ENCODE data around the gene RRAS2. TPM values are rescaled to one million over a fixed set of nuclear protein-coding genes. Genes with fewer than 3 reads are reported as not detected.

RRAS2 gene
- total and polyA plus RNA-seq, 8 donors = 9.0 to 21.8 (median 14.8) TPM

DNA sequence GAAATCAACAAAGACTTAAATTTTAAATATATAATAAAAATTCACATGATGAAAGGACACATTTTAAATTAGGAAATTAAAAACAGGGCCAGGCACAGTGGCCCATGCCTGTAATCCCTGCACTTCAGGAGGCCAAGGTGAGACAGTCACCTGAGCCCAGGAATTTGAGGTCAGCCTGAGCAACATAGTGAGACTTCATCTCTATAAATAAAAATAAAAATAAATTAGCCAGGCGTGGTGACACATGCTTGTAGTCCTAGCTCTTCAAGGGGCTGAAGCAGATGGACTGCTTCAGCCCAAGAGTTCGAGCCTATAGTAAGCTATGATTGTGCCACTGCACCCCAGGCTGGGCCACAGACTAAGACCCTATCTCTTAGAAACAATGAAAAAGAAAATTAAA is 29.3 kb downstream of the RRAS2 start:
- Histone ChIP-seq H3K4me1 (no peaks in the 10 kb centered on the region), H3K27ac (no peak overlapping the region), H3K36me3 (no peaks in the 10 kb centered on the region), H3K4me3 (no peak overlapping the region), H3K9me3 (no peaks in the 10 kb centered on the region), H3K27me3 (no peaks in the 10 kb centered on the region)
- TF ChIP-seq, protein P1, sequence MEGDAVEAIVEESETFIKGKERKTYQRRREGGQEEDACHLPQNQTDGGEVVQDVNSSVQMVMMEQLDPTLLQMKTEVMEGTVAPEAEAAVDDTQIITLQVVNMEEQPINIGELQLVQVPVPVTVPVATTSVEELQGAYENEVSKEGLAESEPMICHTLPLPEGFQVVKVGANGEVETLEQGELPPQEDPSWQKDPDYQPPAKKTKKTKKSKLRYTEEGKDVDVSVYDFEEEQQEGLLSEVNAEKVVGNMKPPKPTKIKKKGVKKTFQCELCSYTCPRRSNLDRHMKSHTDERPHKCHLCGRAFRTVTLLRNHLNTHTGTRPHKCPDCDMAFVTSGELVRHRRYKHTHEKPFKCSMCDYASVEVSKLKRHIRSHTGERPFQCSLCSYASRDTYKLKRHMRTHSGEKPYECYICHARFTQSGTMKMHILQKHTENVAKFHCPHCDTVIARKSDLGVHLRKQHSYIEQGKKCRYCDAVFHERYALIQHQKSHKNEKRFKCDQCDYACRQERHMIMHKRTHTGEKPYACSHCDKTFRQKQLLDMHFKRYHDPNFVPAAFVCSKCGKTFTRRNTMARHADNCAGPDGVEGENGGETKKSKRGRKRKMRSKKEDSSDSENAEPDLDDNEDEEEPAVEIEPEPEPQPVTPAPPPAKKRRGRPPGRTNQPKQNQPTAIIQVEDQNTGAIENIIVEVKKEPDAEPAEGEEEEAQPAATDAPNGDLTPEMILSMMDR (IDR thresholded peaks at IDR 0.05) = no peak
- intact Hi-C loops (cut with DNase I) = no loop called here
- DNase-seq = no peak
- no peak for ATAC-seq
- 81 to 92% methylated on average over 2 of the region's 2 CpGs for WGBS, 2 donors
- no peak for FAIRE-seq

DNA sequence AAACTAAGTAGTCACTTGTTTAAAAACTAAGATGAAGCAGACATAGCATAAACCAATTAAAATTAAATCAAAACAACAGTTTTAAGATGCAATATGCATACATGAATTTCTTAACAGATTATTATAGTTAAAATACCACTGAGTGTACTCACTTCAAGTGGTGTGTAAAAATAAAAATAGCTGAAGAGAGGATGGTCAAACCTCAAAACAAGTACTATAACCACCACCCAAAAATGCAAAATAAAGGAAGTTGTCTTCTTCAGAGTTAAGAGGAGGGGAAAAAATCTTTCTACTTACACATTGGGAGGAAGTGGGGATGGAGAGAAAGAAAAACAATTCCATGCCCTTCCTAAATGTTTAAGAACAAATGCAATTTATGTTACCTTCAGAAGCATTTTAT is 31.9 kb downstream of the RRAS2 start:
- H3K36me3 ChIP-seq = no peaks in the 10 kb centered on the region
- no peaks in the 10 kb centered on the region for H3K27me3 ChIP-seq
- intact Hi-C loops (cut with DNase I) = no loop called here
- no peak overlapping the region for H3K4me3 ChIP-seq
- ATAC-seq (no peak), DNase-seq (no peak), FAIRE-seq (no peak)
- H3K4me1 ChIP-seq = no peaks in the 10 kb centered on the region
- H3K9me3 ChIP-seq = no peaks in the 10 kb centered on the region
- TF ChIP-seq, protein P1 (IDR thresholded peaks at IDR 0.05) = no peak
- H3K27ac ChIP-seq = no peak overlapping the region

DNA sequence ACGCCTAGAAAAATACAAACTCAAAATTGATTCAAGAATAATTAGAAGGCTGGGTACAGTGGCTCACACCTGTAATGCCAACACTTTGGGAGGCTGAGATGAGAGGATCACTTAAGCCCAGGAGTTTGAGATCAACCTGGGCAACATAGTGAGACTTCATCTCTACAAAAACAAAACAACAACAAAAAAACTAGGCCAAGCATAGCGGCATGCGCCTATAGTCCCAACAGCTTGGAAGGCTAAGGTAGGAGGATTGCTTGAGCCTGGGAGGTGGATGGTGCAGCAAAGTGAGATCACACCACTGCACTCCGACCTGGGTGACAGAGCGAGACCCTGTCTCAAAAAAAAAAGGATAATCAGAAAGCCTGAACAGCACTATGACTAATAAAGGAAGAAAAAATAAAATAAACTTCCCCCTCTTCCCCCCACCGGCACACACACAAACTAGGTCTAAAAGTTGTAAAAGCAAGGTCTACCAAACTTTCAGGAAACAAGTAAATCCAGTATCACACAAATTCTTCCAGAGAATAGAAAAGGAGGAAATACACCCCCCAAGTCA is 35.8 kb downstream of the RRAS2 start:
- no peak for FAIRE-seq
- H3K36me3 ChIP-seq = no peaks in the 10 kb centered on the region
- WGBS, 2 donors = 93 to 96% methylated on average over 6 of the region's 6 CpGs
- TF ChIP-seq, protein P1 (IDR thresholded peaks at IDR 0.05) = no peak
- H3K4me1 ChIP-seq = peaks cover 0 to 6% (median 6%) of the 10 kb centered on the region in 3 donors
- no peaks in the 10 kb centered on the region for H3K9me3 ChIP-seq
- H3K27me3 ChIP-seq = no peaks in the 10 kb centered on the region
- no peak overlapping the region for H3K4me3 ChIP-seq
- no peak for DNase-seq
- intact Hi-C loops (cut with DNase I) = no loop called here
- no peak for ATAC-seq
- no peak overlapping the region for H3K27ac ChIP-seq

DNA sequence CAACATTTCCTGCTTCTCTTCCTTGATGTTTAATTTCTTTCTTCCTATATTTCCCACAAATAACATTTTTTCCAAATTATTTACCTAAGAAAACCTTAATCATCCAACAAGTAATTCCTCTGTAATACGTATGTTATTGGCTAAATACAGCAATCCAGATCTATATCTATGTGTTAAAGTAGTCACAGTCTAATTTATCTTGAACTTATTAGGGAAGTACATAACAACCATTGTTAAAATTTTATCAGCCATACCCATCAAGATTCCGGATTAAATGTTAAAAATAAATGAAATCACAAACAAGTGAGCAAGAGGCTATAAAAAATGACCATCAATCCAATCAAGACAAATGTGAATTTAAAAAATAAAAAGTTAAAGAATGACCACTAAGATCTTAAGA is 36.5 kb downstream of the RRAS2 start:
- Histone ChIP-seq H3K36me3 (no peaks in the 10 kb centered on the region), H3K27me3 (no peaks in the 10 kb centered on the region), H3K9me3 (no peaks in the 10 kb centered on the region), H3K27ac (no peak overlapping the region), H3K4me3 (no peak overlapping the region), H3K4me1 (peaks cover 0 to 6% (median 6%) of the 10 kb centered on the region in 3 donors)
- WGBS, 2 donors = 67 to 77% methylated on average over 2 of the region's 2 CpGs
- no peak for DNase-seq
- ATAC-seq = no peak
- TF ChIP-seq, protein P1 (IDR thresholded peaks at IDR 0.05) = no peak
- intact Hi-C loops (cut with DNase I) = no loop called here
- no peak for FAIRE-seq

DNA sequence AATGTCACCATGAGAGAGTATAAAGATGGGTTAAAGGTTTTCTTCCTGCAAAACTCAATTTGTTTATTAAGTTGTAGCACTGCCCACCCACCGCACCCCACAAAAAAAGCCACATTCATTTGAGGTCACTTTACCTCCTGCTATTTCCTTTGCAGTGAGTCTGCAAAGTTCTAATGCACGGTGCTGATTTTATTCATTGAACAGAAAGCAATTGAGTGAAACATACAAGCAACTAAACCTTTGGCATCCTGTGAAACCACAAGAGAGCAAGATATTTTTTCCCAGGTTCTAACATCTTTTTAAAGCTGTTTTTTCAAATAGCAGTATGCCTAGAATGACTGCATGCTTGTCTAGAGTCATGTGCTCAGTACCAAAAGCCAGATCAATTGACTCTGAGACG is 39.0 kb downstream of the RRAS2 start:
- intact Hi-C loops (cut with DNase I) = no loop called here
- Histone ChIP-seq H3K27ac (no peak overlapping the region), H3K4me3 (no peak overlapping the region), H3K27me3 (no peaks in the 10 kb centered on the region), H3K36me3 (no peaks in the 10 kb centered on the region), H3K9me3 (no peaks in the 10 kb centered on the region), H3K4me1 (peaks cover 0 to 6% (median 6%) of the 10 kb centered on the region in 3 donors)
- WGBS, 2 donors = 74 to 75% methylated on average over 3 of the region's 3 CpGs
- DNase-seq (no peak), FAIRE-seq (no peak), ATAC-seq (no peak)
- TF ChIP-seq, protein P1 (IDR thresholded peaks at IDR 0.05) = no peak

Measured in pancreas (tissue), 10 donors.